Posterior cingulate gyrus (tissue), 11 donors: Measurements from ENCODE around the gene ABI1.
A peak's percentile ranks its signal among the peaks of the same experiment; 100 is the strongest.
"Not testable (repeated sequence)": the region's sequence is repeated elsewhere in the genome, so short reads cannot be mapped to it uniquely, and the experiment has no call there.

Source experiments
- DNase-seq, 10 donors: peaks; one replicate each; pipeline versions ENCODE4 v3.0.0 to v3.0.0-alpha.2; 2020 to 2021; ENCODE audit warnings: mixed read lengths in 3 of 10
- intact Hi-C: fragments of 100-400 bp; cut with DNase I; formaldehyde crosslinking; loops from one replicate; pipeline ENCODE4 v1.15.1; 2023

Gene ABI1

DNA sequence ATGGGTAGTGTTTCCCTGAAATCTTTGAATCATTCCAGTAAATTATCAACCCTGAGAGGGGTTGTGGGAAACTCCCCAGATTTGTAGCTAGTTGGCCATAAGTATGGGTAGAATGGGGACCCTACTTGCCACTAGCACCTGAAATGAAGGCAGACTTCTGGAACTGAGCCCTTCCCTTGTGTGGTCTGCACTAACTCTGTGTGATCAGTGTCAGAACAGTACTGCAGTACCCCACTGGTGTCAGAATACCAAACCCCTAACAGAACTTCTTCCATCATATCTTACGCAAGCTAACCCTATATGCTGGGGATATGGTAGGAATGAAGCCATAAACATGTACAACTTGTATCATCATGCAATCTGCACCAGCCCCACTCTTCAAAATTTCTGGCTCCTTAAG lies 50.8 kb downstream of the ABI1 start:
- no peak for DNase-seq
- intact Hi-C loops = no loop called here

DNA sequence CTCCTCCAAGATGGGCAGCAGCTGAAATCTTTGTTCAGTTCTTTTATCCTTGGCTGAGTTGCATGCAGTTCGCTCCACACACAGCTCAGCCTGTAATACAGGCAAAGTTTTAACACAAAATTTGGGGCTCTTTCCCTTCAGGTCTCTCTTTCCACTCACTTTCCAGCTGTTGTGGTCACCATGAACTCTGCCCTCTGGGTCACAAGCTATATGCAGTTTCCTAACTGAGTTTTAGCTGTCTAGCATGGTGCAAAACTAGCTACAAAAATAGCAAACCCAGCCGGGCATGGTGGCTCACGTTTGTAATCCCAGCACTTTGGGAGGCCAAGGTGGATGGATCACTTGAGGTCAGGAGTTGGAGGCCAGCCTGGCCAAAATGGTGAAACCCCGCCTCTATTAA lies 53.2 kb downstream of the ABI1 start:
- DNase-seq = no peak
- intact Hi-C loops = no loop called here

DNA sequence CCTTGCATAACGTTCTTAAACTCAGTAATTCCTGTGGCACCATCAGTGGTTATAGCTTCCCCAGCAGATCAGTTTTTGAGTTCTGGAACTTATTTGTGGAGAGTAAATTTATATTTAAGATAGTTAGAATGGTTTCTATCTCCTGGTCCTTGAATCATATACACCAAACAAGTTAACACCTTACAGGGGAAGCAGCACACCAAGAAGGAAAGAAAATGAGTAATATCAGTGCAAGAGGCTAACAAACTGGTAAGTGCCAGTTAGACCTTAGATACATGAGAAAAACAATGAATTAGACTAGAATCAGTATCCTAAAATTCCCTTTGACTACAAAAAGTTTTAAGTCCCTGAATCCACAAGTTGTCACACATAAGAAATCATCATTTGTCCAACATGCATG lies 54.2 kb downstream of the ABI1 start:
- no peak for DNase-seq
- intact Hi-C loops = no loop called here

DNA sequence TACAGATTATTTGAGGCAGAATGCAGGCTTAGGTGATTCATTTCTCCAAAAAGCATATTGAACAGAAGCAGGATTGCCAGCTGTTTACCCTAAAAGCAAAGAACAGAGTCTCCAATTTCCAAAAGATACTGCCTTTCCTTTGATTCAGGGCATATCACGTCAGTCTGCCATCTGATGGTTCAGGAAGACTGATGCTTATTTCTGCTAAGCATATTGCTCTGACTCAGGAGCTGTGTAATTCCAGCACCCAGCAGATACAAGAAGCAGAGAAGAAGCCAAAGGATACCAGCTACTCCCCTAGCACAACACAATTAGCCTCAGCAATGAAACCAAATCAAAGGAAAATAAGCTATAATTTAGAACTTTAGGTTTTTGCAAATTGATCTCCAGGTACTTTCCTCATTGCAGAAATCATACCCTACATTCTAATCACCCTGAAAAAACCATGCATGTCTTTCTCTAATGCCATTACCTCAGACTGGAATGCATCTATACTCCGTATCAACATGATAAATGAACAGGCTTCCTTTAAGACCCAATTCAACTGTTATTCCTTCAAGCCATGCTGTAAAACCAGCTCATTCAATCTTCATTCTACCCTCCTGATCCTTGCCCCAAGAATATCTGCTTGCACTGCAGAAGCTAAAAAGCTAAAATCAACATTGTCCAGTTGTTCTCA lies 55.1 kb downstream of the ABI1 start:
- intact Hi-C loops = no loop called here
- no peak for DNase-seq

DNA sequence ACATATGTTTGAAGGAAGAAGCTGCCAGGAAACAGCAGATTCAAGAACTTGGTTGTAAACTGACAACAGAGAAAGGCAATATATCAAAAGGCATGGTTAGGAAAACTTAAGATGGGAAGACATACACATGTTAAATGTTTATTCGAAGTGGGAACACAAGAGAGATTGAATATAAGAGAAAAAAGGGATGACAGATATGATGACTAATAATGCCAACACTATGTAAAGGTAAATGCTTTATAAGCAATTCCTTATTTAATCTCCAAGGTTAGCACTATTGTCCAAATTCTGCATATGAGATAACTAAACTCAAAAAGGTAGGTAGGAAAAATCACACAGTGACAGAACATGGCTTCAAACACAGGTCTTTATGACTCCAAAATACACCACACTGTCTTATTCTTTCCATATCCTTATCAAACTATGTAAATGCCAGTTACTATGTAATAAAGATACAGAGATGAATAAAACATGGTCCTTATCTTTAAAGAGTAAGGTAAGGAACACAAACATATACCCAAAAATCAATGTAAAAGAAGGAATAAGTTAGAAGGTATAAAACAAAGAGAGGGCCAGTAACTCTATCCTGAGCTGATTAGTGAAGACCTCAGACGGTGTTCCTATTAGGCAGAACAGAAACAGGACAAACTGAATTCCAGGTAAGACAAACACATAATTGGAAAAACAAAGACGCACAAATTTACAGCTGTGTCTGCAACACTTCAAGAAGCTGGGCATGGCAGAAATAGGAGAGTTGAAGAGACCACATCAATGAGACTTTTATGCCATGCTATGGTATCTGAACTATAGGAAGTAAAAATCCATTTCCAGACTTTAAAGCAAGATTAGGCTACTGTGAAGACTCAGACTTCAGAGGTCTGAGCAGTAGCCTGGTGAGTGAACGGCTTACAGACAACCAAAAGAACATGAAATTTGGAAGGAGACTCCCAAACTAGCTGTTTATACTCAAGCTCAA lies 56.1 kb downstream of the ABI1 start:
- no peak for DNase-seq

DNA sequence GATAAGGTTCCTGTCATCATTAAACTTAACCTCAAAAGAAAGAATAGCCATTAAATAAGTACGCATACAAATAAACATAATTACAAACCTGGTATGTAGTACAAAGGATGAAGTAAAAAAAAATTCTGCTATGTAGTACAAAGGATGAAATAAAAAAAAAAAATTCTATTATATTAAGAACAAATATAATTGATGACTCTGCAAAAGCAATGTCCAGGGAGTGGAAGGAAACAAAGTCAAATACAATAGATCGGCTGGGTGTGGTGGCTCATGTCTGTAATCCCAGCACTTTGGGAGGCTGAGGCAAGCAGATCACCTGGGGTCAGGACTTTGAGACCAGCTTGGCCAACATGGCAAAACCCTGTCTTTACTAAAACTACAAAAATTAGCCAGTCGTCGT lies 56.9 kb downstream of the ABI1 start:
- no peak for DNase-seq
- intact Hi-C loops = no loop called here

More for the DNA sequence above, 56.1 kb downstream of the ABI1 start:
- intact Hi-C loops = no loop called here

DNA sequence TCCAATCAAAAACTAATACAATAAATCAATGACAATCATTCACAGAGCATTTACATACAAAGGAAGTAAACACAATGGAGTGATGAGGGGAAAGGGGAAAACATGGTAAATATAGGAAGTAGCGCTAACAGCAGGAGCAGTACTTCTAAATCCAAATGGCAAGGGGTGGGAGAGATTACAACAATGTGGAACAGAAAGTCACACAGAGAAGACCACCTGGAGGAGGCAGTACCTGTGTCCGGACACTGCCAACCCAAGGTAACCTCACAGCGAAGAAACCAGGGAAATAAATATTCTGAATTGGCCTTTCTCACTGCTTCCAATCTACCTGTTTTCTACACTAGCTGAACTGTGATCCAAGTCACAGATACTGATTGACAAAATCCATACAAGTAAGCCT lies 58.2 kb downstream of the ABI1 start:
- no peak for DNase-seq
- intact Hi-C loops = no loop called here

DNA sequence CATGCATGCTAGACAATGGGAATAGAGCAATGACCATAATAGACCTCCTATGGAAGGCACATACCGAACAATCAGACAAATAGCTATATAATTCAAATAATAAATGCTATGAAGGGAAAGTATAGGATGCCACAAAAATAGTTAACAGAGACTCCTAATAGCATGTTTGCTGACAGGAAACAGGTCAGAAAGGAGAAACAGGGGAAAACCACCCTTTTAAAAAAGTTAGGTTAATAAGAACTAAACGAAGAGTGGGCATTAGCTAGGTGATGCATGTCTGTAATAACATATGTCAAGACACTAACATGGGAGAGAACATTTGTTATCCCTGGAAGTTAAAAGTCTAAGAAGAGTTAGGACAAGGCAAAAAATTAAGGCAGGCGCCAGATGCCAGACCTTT lies 58.9 kb downstream of the ABI1 start:
- intact Hi-C loops = no loop called here
- DNase-seq = no peak

DNA sequence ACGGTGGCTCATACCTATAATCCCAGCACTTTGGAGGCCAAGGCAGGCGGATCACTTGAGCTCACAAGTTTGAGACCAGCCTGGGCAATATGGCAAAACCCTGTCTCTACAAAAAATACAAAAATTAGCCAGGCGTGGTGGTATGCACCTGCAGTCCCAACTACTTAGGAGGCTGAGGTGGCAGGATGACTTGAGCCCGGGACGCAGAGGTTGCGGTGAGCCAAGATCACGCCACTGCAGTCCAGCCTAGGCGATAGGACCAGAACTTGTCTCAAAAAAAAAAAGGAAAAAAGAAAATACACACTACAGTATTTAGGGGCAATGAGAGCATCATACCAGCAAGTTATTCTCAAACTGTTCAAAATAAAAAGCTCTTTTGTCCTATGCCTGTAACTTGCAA lies 59.5 kb downstream of the ABI1 start:
- no peak for DNase-seq
- intact Hi-C loops = no loop called here

DNA sequence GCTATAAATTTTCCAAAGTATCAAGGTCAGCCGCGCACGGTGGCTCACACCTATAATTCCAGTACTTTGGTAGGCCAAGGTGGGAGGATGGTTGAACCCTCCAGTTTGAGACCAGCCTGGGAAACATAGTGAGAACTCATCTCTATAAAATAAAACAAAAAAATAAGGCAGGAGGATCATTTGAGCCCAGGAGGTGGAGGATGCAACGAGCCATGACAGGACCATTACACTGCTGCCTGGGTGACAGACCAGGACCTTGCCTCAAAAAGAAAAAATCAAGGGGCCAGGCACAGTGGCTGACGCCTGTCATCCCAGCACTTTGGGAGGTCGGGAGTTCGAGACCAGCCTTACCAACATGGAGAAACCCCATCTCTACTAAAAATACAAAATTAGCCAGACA lies 60.3 kb downstream of the ABI1 start:
- no peak for DNase-seq
- intact Hi-C loops = no loop called here

DNA sequence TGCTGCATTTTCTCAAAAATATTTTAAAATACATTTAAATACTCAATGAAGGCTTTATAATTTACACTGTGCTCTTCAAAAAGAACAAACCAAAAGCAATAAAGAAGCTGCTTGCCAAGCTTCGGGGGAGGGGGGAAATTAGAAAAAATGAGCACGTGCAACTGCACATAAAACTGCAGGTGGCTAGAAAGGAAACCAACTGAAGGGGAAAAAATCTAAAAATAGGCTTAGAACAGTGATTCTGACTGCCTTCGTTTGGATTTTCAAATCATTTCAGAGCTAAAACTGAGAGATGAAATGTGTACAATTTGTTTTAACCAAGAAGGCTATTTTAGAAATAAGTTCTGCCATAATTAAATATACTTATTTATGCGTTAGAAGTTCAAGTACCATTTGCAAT lies 61.4 kb downstream of the ABI1 start:
- intact Hi-C loops = no loop called here
- peak in 1 of 10 donors; percentile 25 for DNase-seq

DNA sequence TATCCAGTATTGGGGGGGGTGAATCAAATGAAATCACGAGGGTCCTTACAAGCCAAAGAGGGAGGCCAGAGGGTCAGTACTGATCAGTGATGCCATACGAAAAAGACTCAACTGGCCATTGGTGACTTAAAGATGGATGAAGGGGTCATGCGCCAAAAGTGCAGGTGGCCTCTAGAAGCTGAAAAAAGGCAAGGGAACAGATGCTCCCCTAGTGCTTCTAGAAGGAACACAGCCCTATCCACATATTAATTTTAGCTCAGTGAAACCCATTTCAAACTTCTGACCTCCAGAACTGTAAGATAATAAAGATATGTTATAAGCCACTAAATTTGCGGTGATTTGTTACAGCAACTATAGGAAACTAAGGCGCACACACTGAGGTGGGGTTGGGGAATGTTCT lies 62.5 kb downstream of the ABI1 start:
- no peak for DNase-seq
- intact Hi-C loops = no loop called here

DNA sequence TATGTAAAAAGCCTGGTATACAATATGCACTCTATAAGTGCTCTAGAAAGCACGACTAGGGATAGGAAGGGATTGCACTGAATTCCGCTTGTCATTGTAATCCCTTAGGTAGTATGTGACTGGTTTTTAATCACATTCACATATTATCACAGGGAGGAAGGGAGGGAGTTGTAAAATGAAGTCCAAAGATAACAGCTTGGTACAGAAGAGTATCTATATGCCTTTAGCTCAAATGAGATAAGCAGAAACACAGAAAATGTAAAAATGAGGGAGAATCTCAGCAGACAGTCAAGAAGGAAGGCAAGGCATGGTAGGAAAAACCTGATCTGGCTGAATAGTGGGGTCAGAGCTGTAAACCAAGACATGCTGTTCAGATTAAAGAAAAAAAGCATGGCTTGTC lies 63.4 kb downstream of the ABI1 start:
- no peak for DNase-seq
- intact Hi-C loops = no loop called here

DNA sequence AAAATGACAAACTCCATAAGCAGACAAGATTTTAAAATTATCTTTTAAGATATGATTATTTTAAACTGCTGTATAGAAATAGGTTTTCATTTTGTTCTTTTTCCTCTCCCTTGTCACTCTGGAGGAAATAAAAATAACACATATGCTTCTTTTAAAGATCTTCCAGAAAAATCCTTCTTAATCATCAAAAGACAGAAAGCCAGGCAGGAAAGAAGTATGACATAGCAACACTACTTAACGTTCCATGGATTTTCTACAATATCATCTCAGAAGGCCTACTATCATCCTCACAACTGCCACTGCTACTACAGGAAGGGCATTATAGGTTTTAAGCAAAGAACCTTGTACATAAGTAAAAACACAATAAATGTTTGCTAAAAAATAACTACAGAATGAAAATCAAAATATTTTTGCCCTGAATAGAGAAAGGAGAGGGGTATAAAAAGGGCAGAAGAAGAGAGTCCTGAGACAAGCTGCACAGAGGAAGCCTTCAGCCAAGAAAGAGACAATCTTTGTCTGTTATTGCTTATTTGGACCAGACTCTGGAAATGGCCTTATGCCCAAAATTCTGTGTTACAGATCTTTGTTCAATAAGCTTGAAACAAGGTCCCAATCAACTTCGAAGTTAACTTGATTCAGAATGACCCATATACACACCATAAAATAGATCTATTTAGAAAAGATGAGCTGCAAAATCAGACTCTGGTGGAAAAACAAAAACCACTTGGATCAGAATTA lies 67.8 kb downstream of the ABI1 start:
- intact Hi-C loops = no loop called here
- DNase-seq = no peak

DNA sequence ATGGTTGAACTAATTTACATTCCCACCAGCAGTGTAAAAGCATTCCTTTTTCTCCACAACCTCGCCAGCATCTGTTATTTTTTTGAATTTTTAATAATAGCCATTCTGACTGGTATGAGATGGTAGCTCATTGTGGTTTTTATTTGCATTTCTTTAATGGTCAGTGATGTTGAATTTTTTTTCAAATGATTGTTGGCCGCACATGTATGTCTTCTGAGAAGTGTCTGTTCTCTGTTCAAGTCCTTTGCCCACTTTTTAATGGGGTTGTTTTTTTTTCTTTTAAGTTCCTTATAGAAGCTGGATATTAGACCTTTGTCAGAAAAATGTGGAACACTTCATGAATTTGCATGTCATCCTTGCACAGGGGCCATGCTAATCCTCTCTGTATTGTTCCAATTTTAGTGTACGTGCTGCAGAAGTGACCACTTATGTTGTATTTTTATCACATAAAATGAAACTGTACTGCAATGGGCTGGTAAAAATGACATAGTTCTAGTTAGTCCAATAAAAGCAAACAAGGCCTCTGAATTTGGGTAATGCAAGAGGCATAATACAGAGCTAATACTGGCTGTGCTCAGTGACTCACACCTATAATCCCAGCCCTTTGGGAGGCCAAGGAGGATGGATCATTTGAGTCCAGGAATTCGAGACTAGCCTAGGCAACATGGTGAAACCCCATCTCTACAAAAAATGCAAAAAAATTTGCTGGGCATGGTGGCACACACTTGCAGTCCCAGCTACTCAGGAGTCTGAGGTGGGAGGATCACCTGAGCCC lies 70.3 kb downstream of the ABI1 start:
- intact Hi-C loops = no loop called here
- no peak for DNase-seq

DNA sequence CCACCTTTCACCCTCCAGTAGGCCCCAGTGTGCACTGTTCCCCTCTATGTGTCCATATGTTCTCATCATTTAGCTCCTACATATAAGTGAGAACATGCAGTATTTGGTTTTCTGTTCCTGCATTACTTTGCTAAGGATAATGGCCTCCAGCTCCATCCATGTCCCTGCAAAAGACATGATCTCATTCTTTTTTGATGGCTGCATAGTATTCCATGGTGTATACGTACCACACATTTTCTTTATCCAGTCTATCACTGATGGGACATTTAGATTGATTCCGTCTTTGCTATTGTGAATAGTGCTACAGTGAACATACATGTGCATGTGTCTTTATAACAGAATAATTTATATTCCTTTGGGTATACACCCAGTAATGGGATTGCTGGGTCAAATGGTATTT lies 71.0 kb downstream of the ABI1 start:
- intact Hi-C loops, DNase-seq: not testable (repeated sequence)

DNA sequence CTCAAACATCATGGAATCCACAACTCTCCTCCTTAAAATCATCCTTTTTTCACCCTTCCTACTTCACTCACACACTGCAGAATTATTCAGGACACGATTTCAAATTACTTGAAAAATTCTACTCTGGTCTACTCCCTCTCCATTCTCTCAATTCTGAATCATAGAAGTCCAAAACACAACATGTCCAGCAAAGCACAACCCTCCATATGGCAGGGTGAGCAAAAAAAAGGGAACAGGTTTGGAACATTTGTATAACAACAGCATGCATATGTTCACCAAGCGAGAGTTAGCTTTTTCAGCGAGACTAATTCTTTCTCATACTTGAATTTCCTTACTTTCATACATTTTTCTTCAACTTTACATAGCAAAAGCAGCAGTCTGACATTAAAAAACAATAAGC lies 73.4 kb downstream of the ABI1 start:
- no peak for DNase-seq

DNA sequence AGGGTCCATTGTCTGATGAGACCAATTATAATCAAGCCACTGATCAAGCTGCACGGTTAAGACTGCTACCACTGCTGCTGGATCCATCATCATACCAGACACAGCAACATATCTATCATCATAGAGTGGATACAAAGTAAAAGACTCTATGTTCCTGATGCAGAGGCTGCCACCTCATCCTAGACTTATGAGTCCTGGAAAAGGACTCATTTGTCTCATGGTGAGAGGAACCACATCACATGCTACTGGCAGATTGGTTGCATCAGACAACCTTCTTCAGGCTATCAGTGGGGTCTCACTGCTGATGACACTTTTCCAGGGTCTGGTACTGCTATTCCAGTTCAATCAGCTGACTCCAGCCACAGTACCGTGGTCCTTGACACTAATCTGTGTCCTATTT lies 79.0 kb downstream of the ABI1 start:
- intact Hi-C loops = no loop called here
- DNase-seq = no peak

More for the DNA sequence above, 73.4 kb downstream of the ABI1 start:
- intact Hi-C loops = no loop called here

DNA sequence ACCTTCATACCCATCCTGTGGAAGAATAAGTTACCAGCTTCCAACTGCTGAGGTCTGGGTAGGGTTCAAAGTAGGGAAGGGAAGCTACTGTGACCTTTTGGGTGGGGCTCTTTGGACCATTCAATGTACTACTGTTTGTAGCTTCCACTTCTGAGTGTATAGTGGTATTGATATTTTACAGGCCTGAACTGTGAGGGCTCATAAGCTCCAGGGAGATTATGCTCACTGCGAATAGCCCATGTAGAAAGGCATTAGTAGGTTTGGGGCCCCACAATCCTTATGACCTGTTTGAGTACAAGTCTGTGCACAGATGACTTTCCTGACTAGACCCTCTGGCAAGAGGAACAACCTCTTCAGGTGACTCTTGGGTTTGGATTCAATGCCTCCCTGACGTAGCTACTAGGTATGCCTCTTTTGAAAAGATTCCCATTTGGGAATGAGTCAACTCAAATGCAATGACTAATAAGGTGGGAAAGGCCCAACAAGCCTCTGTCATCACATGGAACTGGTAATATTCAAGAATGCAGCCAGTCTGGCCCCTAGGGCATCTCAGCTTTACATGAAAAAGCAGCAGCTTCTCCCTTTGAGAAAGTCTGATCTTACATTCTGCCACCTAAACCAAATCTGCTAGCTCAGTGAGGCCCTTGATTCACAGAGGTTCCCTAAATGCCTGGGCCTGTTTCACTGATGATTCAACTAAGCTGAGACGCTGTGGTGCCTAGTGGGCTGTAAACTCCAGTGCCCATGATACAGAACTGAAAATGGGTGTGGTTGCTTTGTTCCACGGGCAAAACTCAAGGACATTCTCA lies 79.8 kb downstream of the ABI1 start:
- no peak for DNase-seq
- intact Hi-C loops = no loop called here
